NCI-H2171 treated with DMSO at 0.1 percent for 48 hours (cell line): ENCODE data around the gene SLC25A1.

ENCODE experiments used
- DNase-seq: peaks from one replicate; lab custom pipeline; 2025; lab: John Stamatoyannopoulos, UW

Gene SLC25A1

GRCh38 chr22:19178657-19179496 is at the start of gene SLC25A1:
SLC25A1 (minus strand) TSS chr22:19178736; CDS start chr22:19178673, 63 bp downstream.
- DNase-seq, result peak; percentile 77

- no peak for DNase-seq
These were observed 49.6 kb upstream of the SLC25A1 start for GRCh38 chr22:19228179-19228578.

DNA sequence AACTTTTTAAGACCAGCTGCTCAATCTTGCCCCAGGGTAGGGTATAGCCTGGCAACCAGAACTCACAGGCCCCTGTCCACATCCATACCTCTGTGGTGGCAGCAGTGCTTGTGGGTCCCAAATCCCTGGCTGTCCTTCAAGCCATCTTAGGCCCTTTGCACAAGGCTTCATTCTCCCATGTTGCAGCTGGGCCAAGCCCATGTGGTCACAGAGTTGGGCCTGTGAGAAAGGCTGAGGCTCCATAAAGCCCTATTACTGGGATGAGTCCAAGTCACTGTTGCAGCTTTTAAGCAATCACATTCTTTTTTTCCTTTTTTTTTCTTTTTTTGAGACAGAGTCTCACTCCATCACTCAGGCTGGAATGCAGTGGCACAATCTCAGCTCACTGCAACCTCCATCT is 47.9 kb upstream of the SLC25A1 start:
- DNase-seq, result no peak

DNA sequence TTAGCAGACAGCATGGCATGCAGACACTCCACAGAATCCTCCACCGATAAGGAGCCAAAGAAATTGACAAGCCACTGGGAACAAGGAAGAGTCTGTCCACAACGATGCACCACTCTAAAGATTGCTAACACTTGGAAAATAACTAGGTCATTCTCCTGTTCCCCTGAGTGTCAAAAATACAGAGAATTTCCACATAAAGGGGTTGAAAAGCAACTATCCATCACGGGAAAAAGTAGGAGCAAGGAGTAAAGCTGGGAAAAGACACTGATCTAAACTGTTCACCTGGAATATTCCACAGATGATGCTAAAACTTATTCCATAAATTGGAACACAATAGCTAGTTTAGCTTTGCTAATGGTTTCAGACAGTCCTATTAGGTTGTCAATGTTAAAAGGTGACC is 47.0 kb upstream of the SLC25A1 start:
- no peak for DNase-seq

- no peak for DNase-seq
These were observed 46.4 kb upstream of the SLC25A1 start for GRCh38 chr22:19224985-19225384.

- no peak for DNase-seq
These were observed 46.0 kb upstream of the SLC25A1 start for GRCh38 chr22:19224557-19224956.

- no peak for DNase-seq
These were observed 45.1 kb upstream of the SLC25A1 start for GRCh38 chr22:19223617-19224016.

DNA sequence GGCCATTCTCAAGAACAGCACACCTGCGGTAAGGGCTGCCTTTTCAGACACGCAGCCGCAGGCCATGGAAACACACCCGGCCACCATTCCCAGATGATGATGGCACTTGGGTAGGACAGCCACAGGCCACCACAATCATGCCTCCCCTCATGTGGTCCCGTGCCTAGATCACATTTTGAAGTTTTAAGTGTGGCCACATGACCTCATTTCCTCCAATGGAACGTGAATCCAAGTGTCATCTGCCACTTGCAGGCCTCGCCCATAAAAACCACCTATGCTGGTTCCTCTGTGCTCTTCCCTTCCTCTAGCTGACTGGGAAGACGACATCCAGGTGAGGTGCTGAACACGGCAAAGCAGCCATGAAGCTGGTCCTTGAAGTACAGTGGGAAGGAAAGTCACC is 44.6 kb upstream of the SLC25A1 start:
- DNase-seq, result no peak

GRCh38 chr22:19222242-19223005 is 43.9 kb upstream of the SLC25A1 start:
- no peak for DNase-seq

DNA sequence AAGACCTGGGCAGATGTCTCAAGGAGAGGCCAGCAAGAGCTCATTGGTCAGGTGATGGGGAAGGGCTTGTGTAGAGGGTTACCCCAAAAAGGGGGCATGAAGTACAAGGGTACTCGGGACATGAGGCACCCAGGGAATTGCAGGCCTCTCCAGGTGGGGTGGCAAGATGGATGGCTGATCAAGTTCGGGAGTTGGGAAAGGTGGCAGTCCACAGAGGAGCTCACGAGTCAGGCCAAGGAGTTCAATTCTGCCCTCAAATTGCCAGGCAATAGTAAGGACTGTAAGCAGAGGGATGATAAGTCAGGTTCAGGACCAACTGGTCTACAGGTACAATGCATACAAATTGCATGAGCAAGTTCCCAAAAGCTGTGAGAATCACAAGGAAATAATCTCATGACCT is 42.3 kb upstream of the SLC25A1 start:
- no peak for DNase-seq

GRCh38 chr22:19218541-19219233 is 40.2 kb upstream of the SLC25A1 start:
- no peak for DNase-seq

DNA sequence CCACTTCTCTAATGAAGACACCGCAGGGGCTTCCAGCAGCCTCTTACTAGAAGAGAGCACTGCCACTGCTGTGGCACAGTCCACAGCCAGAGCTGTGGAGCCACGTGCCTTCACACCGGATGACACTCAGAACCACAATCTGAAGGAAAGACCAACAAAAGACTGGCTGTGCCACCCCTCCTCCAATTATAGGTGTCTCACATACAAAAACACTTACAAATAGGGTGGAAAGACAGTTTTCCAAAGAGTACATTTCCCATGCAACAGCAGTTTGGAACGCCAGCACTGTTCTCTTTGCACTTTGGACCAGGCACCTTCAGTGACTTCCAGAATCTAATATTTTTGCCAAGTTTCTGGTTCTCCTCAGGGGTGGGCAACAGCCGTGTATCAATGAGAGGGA is 38.0 kb upstream of the SLC25A1 start:
- DNase-seq, result no peak

- no peak for DNase-seq
These were observed 36.8 kb upstream of the SLC25A1 start for GRCh38 chr22:19215360-19215759.

- peak; percentile 5 for DNase-seq
These were observed 35.5 kb upstream of the SLC25A1 start for GRCh38 chr22:19214078-19214473.

DNA sequence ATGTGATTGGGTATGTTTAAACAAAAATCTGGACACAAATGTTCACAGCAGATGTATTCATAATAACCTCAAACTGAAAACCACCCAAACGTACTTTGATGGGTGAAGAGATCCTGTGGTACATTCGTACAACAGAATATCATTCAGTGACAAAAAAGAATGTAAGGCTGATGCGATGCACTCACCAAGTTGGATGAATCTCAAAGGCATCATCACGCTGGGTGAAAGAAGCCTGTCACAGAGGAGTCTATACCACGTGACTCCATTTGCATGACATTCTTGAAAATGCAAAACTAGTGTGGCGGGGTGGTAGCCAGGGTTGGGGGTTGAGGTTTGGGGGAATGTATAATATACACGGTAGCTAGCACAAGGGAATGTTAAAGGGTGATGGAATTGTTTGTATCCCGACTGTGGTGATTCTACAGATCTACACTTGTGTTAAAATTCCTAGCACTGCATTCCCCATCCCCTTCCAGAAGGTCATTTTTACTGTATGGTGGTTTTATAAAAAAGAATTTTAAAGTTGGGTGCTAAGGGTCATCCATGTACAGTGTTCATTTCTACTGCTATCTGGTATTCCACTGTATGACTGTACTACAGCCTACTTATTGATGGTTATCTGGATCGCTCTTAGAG is 35.0 kb upstream of the SLC25A1 start:
- no peak for DNase-seq

DNA sequence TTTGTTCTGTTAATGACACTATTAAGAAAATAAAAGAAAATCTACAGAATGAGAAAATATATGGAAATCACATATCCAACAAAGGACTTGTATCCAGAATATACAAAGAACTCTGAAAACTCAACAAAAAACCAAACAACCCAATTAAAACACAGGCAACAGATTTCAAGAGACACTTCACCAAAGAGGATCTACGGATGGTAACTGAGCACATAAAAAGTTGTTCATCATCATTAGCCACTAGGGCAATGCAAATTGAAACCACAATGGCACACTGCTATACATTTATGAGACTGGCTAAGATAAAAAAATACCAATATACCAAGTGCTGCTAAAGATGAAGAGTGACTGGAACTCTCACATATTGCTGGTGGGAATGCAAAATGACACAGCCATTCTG is 34.5 kb upstream of the SLC25A1 start:
- no peak for DNase-seq

- DNase-seq, result no peak
These were observed 33.9 kb upstream of the SLC25A1 start for GRCh38 chr22:19212302-19212870.

DNA sequence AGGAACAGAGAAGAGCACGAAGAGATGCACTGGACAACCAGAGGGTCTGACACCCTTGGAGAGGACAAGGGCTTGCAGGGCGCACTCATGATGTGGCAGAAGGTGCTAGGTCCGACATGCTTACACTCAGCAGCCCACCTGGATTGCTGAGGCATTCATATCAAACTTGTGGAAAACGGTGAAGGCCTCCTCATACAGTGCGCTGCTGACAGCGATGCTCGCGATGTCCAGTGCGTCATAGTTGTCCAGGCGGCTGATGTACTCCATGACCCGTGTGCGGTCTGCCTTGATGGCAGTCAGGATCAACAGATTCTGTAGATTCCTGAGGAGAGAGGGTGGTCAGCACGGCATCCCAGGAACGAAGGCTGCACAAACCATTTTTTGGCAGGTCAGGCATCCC is 31.7 kb upstream of the SLC25A1 start:
- no peak for DNase-seq

- DNase-seq, result no peak
These were observed 29.8 kb upstream of the SLC25A1 start for GRCh38 chr22:19208287-19208847.

GRCh38 chr22:19207884-19208283 is 29.3 kb upstream of the SLC25A1 start:
- no peak for DNase-seq

DNA sequence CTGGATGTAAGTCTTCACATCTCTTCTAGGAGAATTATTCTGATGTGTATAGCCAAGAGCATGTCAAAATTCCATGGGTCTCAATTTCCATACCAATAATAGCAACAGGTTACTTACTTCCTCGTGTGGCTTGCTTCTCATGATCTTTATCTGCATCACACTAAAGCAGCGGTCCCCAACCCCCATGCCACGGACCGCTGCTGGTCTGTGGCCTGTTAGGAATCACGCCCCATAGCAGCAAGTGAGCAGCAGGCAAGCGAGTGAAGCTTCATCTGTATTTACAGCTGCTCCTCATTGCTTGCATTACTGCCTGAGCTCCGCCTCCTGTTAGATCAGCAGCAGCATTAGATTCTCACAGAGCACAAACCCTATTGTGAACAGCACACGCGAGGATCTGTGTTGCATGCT is 28.9 kb upstream of the SLC25A1 start:
- DNase-seq, result no peak

GRCh38 chr22:19206287-19206686 is 27.8 kb upstream of the SLC25A1 start:
- no peak for DNase-seq
